Testis (tissue), 3 donors: ENCODE data around the gene COTL1. TPM values are rescaled to one million over a fixed set of nuclear protein-coding genes. Genes with fewer than 3 reads are reported as not detected.

Source experiments
- DNase-seq: peaks from one replicate; pipeline ENCODE4 v3.0.0-alpha.2; 2019
- H3K27ac ChIP-seq, 2 donors: fragments of 200-600 bp; sonication (generic); one replicate each; pipeline ENCODE4 v1.5.1; 2019
- H3K27me3 ChIP-seq: fragments of 200-600 bp; sonication (generic); one replicate; pipeline ENCODE4 v1.5.1; 2019
- H3K36me3 ChIP-seq: fragments of 200-600 bp; sonication (generic); one replicate; pipeline ENCODE4 v1.5.1; 2017; ENCODE audit warnings: low read depth; ENCODE audit errors: missing control alignments
- H3K4me1 ChIP-seq: fragments of 200-600 bp; sonication (generic); one replicate; pipeline ENCODE4 v1.5.1; 2019
- H3K4me3 ChIP-seq, 2 donors: fragments of 200-600 bp; sonication (generic); one replicate each; pipeline ENCODE4 v1.5.1; 2017 to 2019
- H3K9me3 ChIP-seq: fragments of 200-600 bp; sonication (generic); one replicate; pipeline ENCODE4 v1.5.1; 2017
- CTCF ChIP-seq, 3 experiments: fragments of 450-650 bp in 2 of 3; fragments of 200-600 bp in 1 of 3; sonication (generic) in 1 of 3; IDR thresholded peaks; one replicate each; pipeline ENCODE4 v1.5.1; 2016 to 2019; ENCODE audit warnings: antibody characterized with exemption in 3 of 3, mild to moderate bottlenecking in 2 of 3, moderate library complexity in 1 of 3
- POLR2A ChIP-seq: fragments of 450-650 bp; IDR thresholded peaks from one replicate; pipeline ENCODE4 v1.6.1; 2017; ENCODE audit warnings: antibody characterized with exemption, mild to moderate bottlenecking, moderate library complexity
- WGBS, 2 donors: methylation state at CpG; one replicate each; pipeline ENCODE4 v1.1.5; 2018; 5-methylcytosine and 5-hydroxymethylcytosine counted together
- intact Hi-C: fragments of 100-400 bp; cut with DNase I; formaldehyde crosslinking; loops from one replicate; pipeline ENCODE4 v1.15.1; 2023; ENCODE audit warnings: low total_unique reads
- polyA plus RNA-seq: library from polyadenylated mRNA; stranded (reverse); fragments of 350-450 nt; fragmentation: Illumina TruSeq; extraction: RNeasy Lipid Tissue Mini Kit (QIAGEN cat#74804); gene quantifications from one replicate; pipeline ENCODE4 v1.2.3, GENCODE V29; 2014; ENCODE audit warnings: low read depth, low replicate concordance; ENCODE audit not compliant: insufficient read depth
- total RNA-seq, 2 donors: library from RNA; depleted of rRNA; stranded (reverse); fragments of >200 nt; gene quantifications; one replicate each; pipeline ENCODE4 v1.2.3, GENCODE V29; 2016

The COTL1 gene
- total and polyA plus RNA-seq, 3 donors from 2014 or later, result 56.9 to 124 (median 61.9) TPM

GRCh38 chr16:84575914-84576313 is 42.0 kb downstream of the COTL1 start:
- Histone ChIP-seq H3K27me3 (no peaks in the 10 kb centered on the region), H3K4me3 (no peak overlapping the region), H3K4me1 (no peaks in the 10 kb centered on the region), H3K27ac (no peak overlapping the region), H3K36me3 (no peaks in the 10 kb centered on the region), H3K9me3 (no peaks in the 10 kb centered on the region)
- no peak for DNase-seq
- 86 to 91% methylated on average over 7 of the region's 7 CpGs for WGBS, 2 donors
- intact Hi-C loops, result no loop called here
- TF ChIP-seq POLR2A, result no peak
- no peak for TF ChIP-seq CTCF (IDR thresholded peaks at IDR 0.05)

- intact Hi-C loops, result no loop called here
- no peak for DNase-seq
- no peak for TF ChIP-seq POLR2A
- H3K4me3 ChIP-seq, result no peak overlapping the region
- no peaks in the 10 kb centered on the region for H3K27me3 ChIP-seq
- WGBS, 2 donors, result 86 to 87% methylated on average over 9 to 12 of the region's 12 CpGs
- H3K27ac ChIP-seq, result no peak overlapping the region
- no peaks in the 10 kb centered on the region for H3K4me1 ChIP-seq
- H3K9me3 ChIP-seq, result no peaks in the 10 kb centered on the region
- no peaks in the 10 kb centered on the region for H3K36me3 ChIP-seq
Measured at GRCh38 chr16:84574191-84574590, 43.7 kb downstream of the COTL1 start.

- Histone ChIP-seq H3K4me3 (no peak overlapping the region), H3K27me3 (no peaks in the 10 kb centered on the region), H3K4me1 (no peaks in the 10 kb centered on the region), H3K36me3 (no peaks in the 10 kb centered on the region), H3K27ac (no peak overlapping the region), H3K9me3 (no peaks in the 10 kb centered on the region)
- WGBS, 2 donors, result 84 to 87% methylated on average over 3 to 5 of the region's 5 CpGs
- TF ChIP-seq POLR2A (no peak), CTCF (IDR thresholded peaks at IDR 0.05) (no peak)
- no peak for DNase-seq
- intact Hi-C loops, result no loop called here
Measured at GRCh38 chr16:84572096-84572495, 45.8 kb downstream of the COTL1 start.

GRCh38 chr16:84571506-84571905 is 46.4 kb downstream of the COTL1 start:
- DNase-seq, result no peak
- intact Hi-C loops, result no loop called here
- 93 to 97% methylated on average over 6 to 13 of the region's 13 CpGs for WGBS, 2 donors
- H3K9me3 ChIP-seq, result no peaks in the 10 kb centered on the region
- no peaks in the 10 kb centered on the region for H3K27me3 ChIP-seq
- H3K4me1 ChIP-seq, result no peaks in the 10 kb centered on the region
- no peak overlapping the region for H3K27ac ChIP-seq
- no peaks in the 10 kb centered on the region for H3K36me3 ChIP-seq
- TF ChIP-seq CTCF (IDR thresholded peaks at IDR 0.05) (no peak), POLR2A (no peak)
- H3K4me3 ChIP-seq, result no peak overlapping the region

- Histone ChIP-seq H3K27me3 (no peaks in the 10 kb centered on the region), H3K9me3 (no peaks in the 10 kb centered on the region), H3K4me3 (no peak overlapping the region), H3K4me1 (no peaks in the 10 kb centered on the region), H3K27ac (no peak overlapping the region), H3K36me3 (no peaks in the 10 kb centered on the region)
- intact Hi-C loops, result no loop called here
- TF ChIP-seq CTCF (IDR thresholded peaks at IDR 0.05) (no peak), POLR2A (no peak)
- DNase-seq, result no peak
- 76% methylated on average over 14 of the region's 14 CpGs for WGBS, 2 donors
Measured at GRCh38 chr16:84570739-84571403, 47.0 kb downstream of the COTL1 start.
